Measurements from ENCODE around the gene ANKRD12. TPM values are rescaled to one million over a fixed set of nuclear protein-coding genes. Genes with fewer than 3 reads are reported as not detected.

ANKRD12 gene
- total RNA-seq, 1 donor from 2014 or later, result 11.4 TPM

DNA sequence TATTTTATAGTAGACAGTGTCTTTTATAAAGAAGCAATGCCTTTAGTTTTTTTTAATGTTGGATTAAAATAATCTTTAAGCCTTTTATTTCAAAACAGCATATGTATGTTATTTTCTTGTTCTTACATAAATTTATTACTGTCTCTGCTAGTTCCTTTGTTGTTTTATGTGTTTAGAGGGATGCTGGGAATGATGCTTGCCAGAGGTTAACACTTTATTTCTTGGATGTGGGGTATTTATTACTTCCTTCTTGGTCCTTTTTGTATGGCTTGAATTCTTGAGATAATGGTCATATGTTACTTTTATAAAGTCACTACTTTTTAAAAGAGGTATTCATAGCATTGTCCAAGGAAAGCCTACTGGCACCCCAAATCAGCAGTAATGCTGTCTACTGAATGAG lies 63.1 kb downstream of the ANKRD12 start:
- H3K9me3 ChIP-seq, result no peaks in the 10 kb centered on the region
- intact Hi-C loops (cut with DNase I), result no loop called here
- no peak for DNase-seq (ENCODE audit: low spot score in 2 of 2)
- no peaks in the 10 kb centered on the region for H3K4me1 ChIP-seq
- H3K27me3 ChIP-seq, result no peaks in the 10 kb centered on the region
- H3K4me3 ChIP-seq, result no peak overlapping the region
- H3K36me3 ChIP-seq, result peaks cover 6 to 7% of the 10 kb centered on the region in 2 donors
- H3K27ac ChIP-seq, result no peak overlapping the region
- TF ChIP-seq CTCF (IDR thresholded peaks at IDR 0.05), result no peak

DNA sequence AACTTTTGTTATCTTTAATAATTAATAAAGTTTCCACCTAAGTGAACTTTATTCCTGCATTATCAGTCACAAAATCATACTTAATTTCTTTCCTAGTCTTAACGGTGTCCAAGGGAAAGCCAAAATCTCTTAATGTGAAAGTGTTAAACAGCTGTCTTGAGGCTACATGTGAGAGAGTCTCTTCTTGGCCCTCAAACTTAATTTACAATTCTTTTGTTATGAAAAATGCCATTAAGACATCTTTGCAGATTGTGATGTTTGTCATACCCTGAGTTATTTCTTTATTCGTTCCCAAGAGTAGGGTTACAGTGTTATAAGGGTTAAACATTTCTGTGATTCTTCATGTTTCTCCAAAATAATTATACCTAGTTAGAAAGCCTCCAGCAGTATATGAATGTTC lies 64.6 kb downstream of the ANKRD12 start:
- no peaks in the 10 kb centered on the region for H3K9me3 ChIP-seq
- no peak for DNase-seq (ENCODE audit: low spot score in 2 of 2)

GRCh38 chr18:9204659-9205058 lies 68.1 kb downstream of the ANKRD12 start:
- Histone ChIP-seq H3K27me3 (no peaks in the 10 kb centered on the region), H3K36me3 (peaks cover 0 to 7% of the 10 kb centered on the region in 2 donors), H3K27ac (no peak overlapping the region), H3K9me3 (no peaks in the 10 kb centered on the region), H3K4me1 (no peaks in the 10 kb centered on the region), H3K4me3 (no peak overlapping the region)
- TF ChIP-seq CTCF (IDR thresholded peaks at IDR 0.05), result no peak
- no peak for DNase-seq (ENCODE audit: low spot score in 2 of 2)
- intact Hi-C loops (cut with DNase I), result no loop called here

More for the DNA sequence above, 64.6 kb downstream of the ANKRD12 start:
- Histone ChIP-seq H3K27me3 (no peaks in the 10 kb centered on the region), H3K4me3 (no peak overlapping the region), H3K27ac (no peak overlapping the region), H3K4me1 (no peaks in the 10 kb centered on the region), H3K36me3 (peaks cover 0 to 7% of the 10 kb centered on the region in 2 donors)
- intact Hi-C loops (cut with DNase I), result no loop called here
- no peak for TF ChIP-seq CTCF (IDR thresholded peaks at IDR 0.05)

GRCh38 chr18:9206421-9206820 lies 69.8 kb downstream of the ANKRD12 start:
- Histone ChIP-seq H3K4me1 (no peaks in the 10 kb centered on the region), H3K9me3 (no peaks in the 10 kb centered on the region), H3K27ac (no peak overlapping the region), H3K4me3 (no peak overlapping the region), H3K27me3 (no peaks in the 10 kb centered on the region), H3K36me3 (peaks cover 5 to 14% of the 10 kb centered on the region in 2 donors)
- no peak for DNase-seq (ENCODE audit: low spot score in 2 of 2)
- TF ChIP-seq CTCF (IDR thresholded peaks at IDR 0.05), result no peak
- intact Hi-C loops (cut with DNase I), result no loop called here

DNA sequence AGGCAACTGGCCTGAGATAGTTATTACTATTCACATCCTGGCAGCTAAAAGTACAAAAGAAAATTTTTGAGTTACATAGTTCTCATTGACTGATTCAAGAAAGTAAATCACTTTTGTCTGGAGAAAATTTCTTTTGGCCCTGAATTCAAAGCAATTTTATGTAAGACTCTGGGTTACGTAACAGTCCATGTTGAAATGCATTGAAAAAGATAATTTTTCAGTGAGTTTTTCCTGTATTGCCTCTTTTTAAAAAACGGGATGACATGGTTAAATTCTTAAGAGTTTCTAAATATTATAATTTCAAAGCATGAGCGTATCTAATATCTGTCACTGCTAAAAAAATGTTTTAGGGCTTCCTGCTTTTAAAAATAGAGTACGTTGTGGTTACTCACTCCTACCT lies 72.7 kb downstream of the ANKRD12 start:
- DNase-seq (ENCODE audit: low spot score in 2 of 2), result no peak
- H3K27ac ChIP-seq, result no peak overlapping the region
- intact Hi-C loops (cut with DNase I), result no loop called here
- H3K4me1 ChIP-seq, result no peaks in the 10 kb centered on the region
- TF ChIP-seq CTCF (IDR thresholded peaks at IDR 0.05), result no peak
- peaks cover 9 to 28% of the 10 kb centered on the region in 2 donors for H3K36me3 ChIP-seq
- H3K4me3 ChIP-seq, result no peak overlapping the region
- no peaks in the 10 kb centered on the region for H3K9me3 ChIP-seq
- H3K27me3 ChIP-seq, result no peaks in the 10 kb centered on the region

DNA sequence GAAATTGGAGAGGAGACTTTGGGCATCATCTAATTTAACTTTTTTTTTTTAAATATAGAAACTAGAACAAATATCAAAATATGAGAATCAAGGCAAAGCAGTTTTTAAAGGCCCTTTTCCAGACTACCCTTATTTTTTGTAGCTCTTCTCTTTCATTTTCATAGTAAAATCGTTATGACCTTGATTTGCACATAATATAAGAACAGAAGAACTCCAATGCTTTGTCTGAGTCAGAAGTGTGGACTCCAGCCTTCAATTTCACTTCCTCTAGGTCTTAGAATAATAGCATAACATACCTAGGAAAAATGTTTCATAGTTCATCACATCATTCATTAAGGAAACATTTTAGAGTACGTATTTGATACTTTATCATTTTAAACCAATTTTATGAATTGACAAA lies 74.4 kb downstream of the ANKRD12 start:
- H3K9me3 ChIP-seq, result no peaks in the 10 kb centered on the region
- TF ChIP-seq CTCF (IDR thresholded peaks at IDR 0.05), result no peak
- H3K4me3 ChIP-seq, result no peak overlapping the region
- no peak for DNase-seq (ENCODE audit: low spot score in 2 of 2)
- H3K4me1 ChIP-seq, result no peaks in the 10 kb centered on the region
- H3K27ac ChIP-seq, result no peak overlapping the region
- H3K36me3 ChIP-seq, result peaks cover 13 to 36% of the 10 kb centered on the region in 2 donors
- H3K27me3 ChIP-seq, result no peaks in the 10 kb centered on the region
- intact Hi-C loops (cut with DNase I), result no loop called here

All from ascending aorta (tissue), 2 donors.